HUES48 (cell line): Measurements from ENCODE around the gene UCHL3.
A peak's percentile ranks its signal among the peaks of the same experiment; 100 is the strongest.

ENCODE experiments used
- H3K27ac ChIP-seq: one replicate; pipeline ENCODE4 v1.7.0; 2013; ENCODE audit warnings: low read depth, low read length, inconsistent platforms
- H3K27me3 ChIP-seq: 2 replicates; pipeline ENCODE4 v1.6.1; 2013; ENCODE audit warnings: mild to moderate bottlenecking, low read length; ENCODE audit not compliant: control insufficient read depth, insufficient read depth
- H3K36me3 ChIP-seq: 2 replicates; pipeline ENCODE4 v1.6.1; 2013; ENCODE audit warnings: low read length; ENCODE audit not compliant: control insufficient read depth, insufficient read depth
- H3K4me1 ChIP-seq: 2 replicates; pipeline ENCODE4 v1.6.1; 2013; ENCODE audit warnings: mild to moderate bottlenecking, low read length; ENCODE audit not compliant: control insufficient read depth, insufficient read depth
- H3K4me3 ChIP-seq: 2 replicates; pipeline ENCODE4 v1.5.1; 2013; ENCODE audit warnings: mild to moderate bottlenecking, low read depth, low read length
- H3K9ac ChIP-seq: 2 replicates; pipeline ENCODE4 v1.6.1; 2013; ENCODE audit warnings: mild to moderate bottlenecking, low read depth, low read length, moderate library complexity
- H3K9me3 ChIP-seq: 2 replicates; pipeline ENCODE4 v1.6.1; 2013; ENCODE audit warnings: low read length; ENCODE audit not compliant: control insufficient read depth, insufficient read depth

UCHL3 gene

DNA sequence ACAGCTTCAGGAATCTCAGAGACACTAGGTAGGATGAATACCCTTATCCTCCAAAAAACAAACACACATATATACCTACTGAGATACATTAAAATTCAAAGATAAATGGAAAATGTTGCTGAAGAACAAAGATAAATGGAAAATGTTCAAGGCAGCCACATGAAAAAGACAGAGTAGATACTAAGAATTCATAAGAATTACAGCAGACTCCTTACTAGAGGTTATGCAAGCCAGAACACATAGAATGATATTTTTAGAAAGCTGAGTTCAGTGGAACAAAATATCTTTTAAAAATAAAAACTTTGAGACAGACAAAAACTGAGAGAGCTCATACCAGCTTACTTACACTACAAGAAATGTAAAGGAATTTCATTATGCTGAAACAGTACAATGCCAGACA is 35.6 kb downstream of the UCHL3 start:
- Histone ChIP-seq H3K4me1 (peaks cover 16% of the 10 kb centered on the region; the same call in 1 of the 2 replicates), H3K27ac (no peak overlapping the region), H3K36me3 (no peaks in the 10 kb centered on the region; the same call in 1 of the 2 replicates), H3K9me3 (0 out of 2 replicates have a peak, but pooled peaks cover 3% of the 10 kb centered on the region), H3K9ac (no peak overlapping the region), H3K27me3 (no peaks in the 10 kb centered on the region), H3K4me3 (no peak overlapping the region)

DNA sequence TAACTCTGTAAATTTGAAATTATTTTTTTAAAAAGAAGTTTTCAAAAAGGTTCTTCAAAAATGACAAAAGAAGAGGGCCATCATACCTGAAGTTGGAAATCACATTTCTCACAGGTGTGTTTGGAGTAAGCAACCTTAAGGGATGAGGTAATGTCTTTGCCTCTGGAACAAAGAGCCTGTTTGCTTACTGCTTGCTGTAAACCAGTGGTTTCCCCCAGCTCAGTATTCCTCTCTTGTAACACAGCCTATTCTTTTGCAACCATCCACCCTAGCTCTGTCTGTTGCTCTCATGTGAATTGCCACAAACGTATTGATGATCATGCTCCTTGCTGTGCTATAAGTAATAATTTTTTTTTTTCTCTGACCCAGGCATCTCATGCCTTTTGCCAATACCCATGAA is 38.1 kb downstream of the UCHL3 start:
- Histone ChIP-seq H3K4me3 (no peak overlapping the region), H3K27ac (peak overlapping the region; percentile 63), H3K4me1 (peaks cover 16% of the 10 kb centered on the region; the same call in 1 of the 2 replicates)

DNA sequence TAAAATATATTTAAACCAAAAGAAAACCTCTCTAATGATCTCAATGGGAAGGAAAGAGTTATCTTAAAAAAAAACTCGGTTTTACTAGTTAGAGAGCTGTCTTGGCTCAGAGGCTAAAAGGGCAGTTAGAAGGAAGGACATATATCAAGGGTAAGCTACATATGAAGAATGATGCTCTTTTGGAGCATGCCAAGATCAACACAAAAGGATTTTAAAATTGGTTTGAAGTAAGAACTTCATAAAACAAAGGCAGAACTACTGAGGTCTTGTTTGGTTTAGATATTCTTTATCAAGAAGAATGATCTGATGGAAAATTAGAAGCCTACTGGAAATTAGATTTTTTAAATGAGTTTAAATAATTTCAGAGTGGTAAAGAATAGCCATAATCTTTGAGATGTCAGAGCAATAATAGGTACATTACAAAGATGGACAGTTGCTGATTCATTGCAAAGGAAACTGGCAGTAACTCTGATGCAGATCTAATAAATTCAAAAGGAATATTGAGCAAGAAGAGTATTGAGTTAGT is 47.1 kb downstream of the UCHL3 start:
- peaks cover 12% of the 10 kb centered on the region for H3K36me3 ChIP-seq
- H3K27ac ChIP-seq: no peak overlapping the region
- H3K9me3 ChIP-seq: no peaks in the 10 kb centered on the region
- H3K4me3 ChIP-seq: no peak overlapping the region
- H3K27me3 ChIP-seq: no peaks in the 10 kb centered on the region
- no peak overlapping the region for H3K9ac ChIP-seq
- peaks cover 17% of the 10 kb centered on the region for H3K4me1 ChIP-seq

More for the DNA sequence above, 38.1 kb downstream of the UCHL3 start:
- Histone ChIP-seq H3K9me3 (0 out of 2 replicates have a peak, but pooled peaks cover 3% of the 10 kb centered on the region), H3K27me3 (no peaks in the 10 kb centered on the region), H3K36me3 (peaks cover 12% of the 10 kb centered on the region), H3K9ac (peak overlapping the region; percentile 50)

DNA sequence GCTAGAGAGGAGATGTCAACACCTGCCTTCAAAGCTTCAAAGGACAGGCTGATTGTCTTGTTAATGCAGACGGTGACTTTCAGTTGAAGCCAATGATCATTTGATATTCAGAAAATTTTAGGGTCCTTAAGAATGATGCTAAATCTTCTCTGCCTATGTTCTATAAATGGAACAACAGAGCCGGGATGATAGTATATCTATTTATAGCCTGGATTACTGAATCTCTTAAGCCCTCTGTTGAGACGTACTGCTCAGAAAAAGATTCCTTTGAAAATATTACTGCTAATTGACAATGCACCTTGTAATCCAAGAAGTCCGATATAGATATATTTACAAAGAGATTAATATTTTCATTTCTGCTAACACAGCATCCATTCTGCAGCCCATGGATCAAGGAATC is 50.8 kb downstream of the UCHL3 start:
- no peaks in the 10 kb centered on the region for H3K4me1 ChIP-seq
- H3K9me3 ChIP-seq: no peaks in the 10 kb centered on the region
- no peaks in the 10 kb centered on the region for H3K27me3 ChIP-seq
- H3K9ac ChIP-seq: no peak overlapping the region
- H3K4me3 ChIP-seq: no peak overlapping the region
- peaks cover 12% of the 10 kb centered on the region; the same call in 1 of the 2 replicates for H3K36me3 ChIP-seq
- no peak overlapping the region for H3K27ac ChIP-seq

DNA sequence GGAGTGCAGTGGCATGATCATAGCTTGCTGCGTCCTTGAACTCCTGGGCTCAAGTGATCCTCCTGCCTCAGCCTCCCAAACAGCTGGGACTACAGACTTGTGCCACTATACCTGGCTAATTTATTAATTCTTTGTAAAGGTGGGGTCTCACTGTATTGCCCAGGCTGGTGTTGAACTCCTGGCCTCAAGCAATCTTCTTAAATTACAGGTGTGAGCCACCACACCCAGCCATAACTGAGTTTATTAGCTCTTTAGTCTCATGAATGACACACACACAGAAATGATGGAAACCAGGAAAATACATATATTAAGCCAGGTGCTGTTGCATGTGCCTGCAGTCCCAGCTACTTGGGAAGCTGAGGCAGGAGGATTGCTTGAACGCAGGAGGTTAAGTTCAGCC is 53.4 kb downstream of the UCHL3 start:
- H3K36me3 ChIP-seq: peaks cover 13% of the 10 kb centered on the region; the same call in 1 of the 2 replicates
- H3K27me3 ChIP-seq: no peaks in the 10 kb centered on the region
- no peak overlapping the region for H3K27ac ChIP-seq
- H3K4me3 ChIP-seq: no peak overlapping the region
- peaks cover 15% of the 10 kb centered on the region for H3K4me1 ChIP-seq
- H3K9ac ChIP-seq: no peak overlapping the region
- H3K9me3 ChIP-seq: no peaks in the 10 kb centered on the region

DNA sequence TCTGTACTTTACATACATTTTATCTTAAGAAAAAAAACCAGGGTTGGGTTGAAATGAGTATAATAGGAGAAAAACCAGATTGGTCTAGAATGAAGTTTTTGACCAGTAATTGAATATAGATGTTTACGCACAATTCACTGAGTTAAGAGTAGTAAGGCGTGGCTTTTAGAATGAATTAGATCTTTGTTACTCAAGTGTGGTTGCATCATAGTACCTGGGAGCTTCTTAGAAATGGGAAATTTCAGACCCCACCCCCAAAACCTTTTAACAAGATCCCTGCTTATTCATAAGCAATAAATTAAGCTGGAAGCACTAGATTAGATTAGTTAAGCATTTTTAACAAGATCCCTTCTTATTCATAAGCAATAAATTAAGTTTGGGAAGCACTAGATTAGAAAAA is 57.9 kb downstream of the UCHL3 start:
- H3K36me3 ChIP-seq: peaks cover 6% of the 10 kb centered on the region; the same call in 1 of the 2 replicates
- H3K9ac ChIP-seq: peak overlapping the region; percentile 32; the same call in 1 of the 2 replicates
- H3K4me3 ChIP-seq: peak overlapping the region; percentile 21; the same call in 1 of the 2 replicates
- H3K27me3 ChIP-seq: no peaks in the 10 kb centered on the region
- H3K4me1 ChIP-seq: peaks cover 15% of the 10 kb centered on the region
- H3K9me3 ChIP-seq: no peaks in the 10 kb centered on the region
- no peak overlapping the region for H3K27ac ChIP-seq

DNA sequence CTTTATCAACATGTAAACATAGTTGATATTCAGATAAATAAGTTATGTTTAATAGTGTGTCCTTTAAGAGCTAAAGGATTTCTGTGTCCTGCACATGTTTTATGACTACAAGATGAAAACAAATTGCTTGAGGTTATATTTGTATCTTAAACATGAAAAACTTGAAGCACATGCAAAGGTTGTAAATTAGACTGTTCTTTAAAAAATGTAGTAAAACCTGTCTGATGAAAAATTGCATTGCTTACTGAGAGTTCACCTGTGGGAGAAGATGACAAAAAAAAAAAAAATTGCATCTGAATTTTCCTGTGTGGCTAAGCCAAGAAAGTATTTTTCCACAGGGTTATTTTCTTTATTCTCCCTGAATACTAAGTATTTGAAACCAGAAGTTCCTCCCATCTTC is 60.9 kb downstream of the UCHL3 start:
- no peak overlapping the region for H3K27ac ChIP-seq
- peaks cover 6% of the 10 kb centered on the region; the same call in 1 of the 2 replicates for H3K36me3 ChIP-seq
- no peaks in the 10 kb centered on the region for H3K9me3 ChIP-seq
- H3K4me3 ChIP-seq: no peak overlapping the region
- no peak overlapping the region for H3K9ac ChIP-seq
- H3K4me1 ChIP-seq: peaks cover 15% of the 10 kb centered on the region
- no peaks in the 10 kb centered on the region for H3K27me3 ChIP-seq

DNA sequence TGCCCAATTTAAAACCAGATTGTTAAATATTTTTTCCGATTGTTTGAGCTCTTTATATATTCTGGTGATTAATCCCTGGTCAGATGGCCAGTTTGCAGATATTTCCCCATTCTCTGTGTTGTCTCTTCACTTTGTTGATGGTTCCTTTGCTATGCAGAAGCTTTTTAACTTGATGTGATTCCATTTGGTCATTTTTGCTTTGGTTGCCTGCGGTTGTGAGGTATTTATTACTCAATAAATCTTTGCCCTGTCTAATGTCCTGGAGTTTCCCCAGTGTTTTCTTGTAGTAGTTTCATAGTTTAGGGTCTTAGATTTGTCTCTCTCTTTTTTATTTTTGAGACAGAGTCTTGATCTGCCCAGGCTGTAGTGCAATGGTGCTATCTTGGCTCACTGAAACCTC is 62.8 kb downstream of the UCHL3 start:
- no peaks in the 10 kb centered on the region for H3K27me3 ChIP-seq
- H3K4me1 ChIP-seq: peaks cover 6% of the 10 kb centered on the region
- H3K9ac ChIP-seq: no peak overlapping the region
- no peaks in the 10 kb centered on the region for H3K9me3 ChIP-seq
- H3K4me3 ChIP-seq: no peak overlapping the region
- H3K36me3 ChIP-seq: no peaks in the 10 kb centered on the region
- H3K27ac ChIP-seq: no peak overlapping the region

DNA sequence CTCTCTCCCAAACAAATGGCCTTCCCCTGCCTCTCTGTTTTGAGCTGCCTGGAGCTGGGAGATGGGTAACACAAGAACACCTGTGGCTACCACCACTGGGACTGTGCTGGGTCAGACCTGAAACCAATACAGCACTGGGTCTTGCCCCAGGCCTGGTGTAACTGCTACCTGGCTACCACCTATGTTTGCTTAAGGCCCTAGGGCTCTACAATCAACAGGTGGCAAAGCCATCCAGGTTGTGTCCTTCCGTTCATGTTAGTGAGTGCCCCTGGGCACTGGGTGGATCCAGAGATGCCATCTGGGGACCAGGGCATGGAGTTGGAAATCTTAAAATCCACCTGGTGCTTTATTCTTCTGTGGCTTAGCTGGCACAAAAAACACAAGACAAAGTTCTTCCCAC is 67.6 kb downstream of the UCHL3 start:
- Histone ChIP-seq H3K36me3 (no peaks in the 10 kb centered on the region), H3K27me3 (no peaks in the 10 kb centered on the region), H3K4me3 (no peak overlapping the region), H3K9ac (no peak overlapping the region), H3K9me3 (no peaks in the 10 kb centered on the region), H3K27ac (no peak overlapping the region), H3K4me1 (no peaks in the 10 kb centered on the region)

DNA sequence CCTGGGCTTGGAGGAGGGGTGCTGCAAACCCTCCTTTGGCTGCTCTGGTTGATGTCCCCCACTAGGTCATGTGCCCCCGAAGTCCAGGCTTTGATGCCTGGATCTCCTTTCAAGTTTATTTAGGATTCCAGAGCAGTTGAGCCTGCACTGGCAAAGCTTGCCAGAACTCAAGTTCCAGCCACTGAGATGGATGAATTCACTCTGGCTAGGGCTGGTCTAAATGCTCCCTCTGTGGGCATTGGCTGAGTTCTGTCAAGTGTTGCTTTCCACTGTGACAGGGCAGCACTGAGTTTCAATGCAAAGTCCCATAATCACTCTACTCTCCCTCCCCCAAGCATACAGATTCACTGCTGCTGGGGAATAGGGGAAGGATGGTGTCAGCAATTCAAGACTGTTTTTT is 68.7 kb downstream of the UCHL3 start:
- Histone ChIP-seq H3K27me3 (no peaks in the 10 kb centered on the region), H3K36me3 (no peaks in the 10 kb centered on the region), H3K9me3 (no peaks in the 10 kb centered on the region), H3K4me3 (no peak overlapping the region), H3K27ac (no peak overlapping the region), H3K9ac (no peak overlapping the region), H3K4me1 (no peaks in the 10 kb centered on the region)

DNA sequence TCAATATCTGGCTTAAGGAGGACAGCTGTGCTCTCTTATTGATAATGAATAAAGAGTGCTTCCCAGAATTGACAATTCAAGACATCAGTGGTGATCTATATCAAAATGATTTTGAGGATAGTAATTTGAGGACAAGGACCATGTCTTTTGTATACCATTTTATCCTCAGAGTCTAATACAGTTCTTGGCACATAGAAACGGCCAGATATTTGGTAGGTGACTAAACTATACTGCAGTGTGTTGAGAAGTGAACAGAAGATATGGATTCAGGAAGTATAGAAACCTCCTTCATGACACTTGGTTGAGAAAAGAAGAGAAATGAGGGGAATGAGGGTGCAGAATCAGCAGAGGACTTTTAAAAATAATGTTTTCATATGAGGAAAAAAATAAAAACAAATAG is 70.4 kb downstream of the UCHL3 start:
- Histone ChIP-seq H3K27me3 (no peaks in the 10 kb centered on the region), H3K27ac (no peak overlapping the region), H3K4me1 (no peaks in the 10 kb centered on the region), H3K36me3 (no peaks in the 10 kb centered on the region), H3K9me3 (no peaks in the 10 kb centered on the region), H3K9ac (no peak overlapping the region), H3K4me3 (no peak overlapping the region)
